ENCODE results near the gene CDK4. TPM values are rescaled to one million over a fixed set of nuclear protein-coding genes. Genes with fewer than 3 reads are reported as not detected.
A peak's percentile ranks its signal among the peaks of the same experiment; 100 is the strongest.

The CDK4 gene
- total and polyA plus RNA-seq, 2 of the 13 experiments (the other 11 are each of a cell fraction or from before 2014, with no cell fraction given), result 191 to 209 TPM

DNA sequence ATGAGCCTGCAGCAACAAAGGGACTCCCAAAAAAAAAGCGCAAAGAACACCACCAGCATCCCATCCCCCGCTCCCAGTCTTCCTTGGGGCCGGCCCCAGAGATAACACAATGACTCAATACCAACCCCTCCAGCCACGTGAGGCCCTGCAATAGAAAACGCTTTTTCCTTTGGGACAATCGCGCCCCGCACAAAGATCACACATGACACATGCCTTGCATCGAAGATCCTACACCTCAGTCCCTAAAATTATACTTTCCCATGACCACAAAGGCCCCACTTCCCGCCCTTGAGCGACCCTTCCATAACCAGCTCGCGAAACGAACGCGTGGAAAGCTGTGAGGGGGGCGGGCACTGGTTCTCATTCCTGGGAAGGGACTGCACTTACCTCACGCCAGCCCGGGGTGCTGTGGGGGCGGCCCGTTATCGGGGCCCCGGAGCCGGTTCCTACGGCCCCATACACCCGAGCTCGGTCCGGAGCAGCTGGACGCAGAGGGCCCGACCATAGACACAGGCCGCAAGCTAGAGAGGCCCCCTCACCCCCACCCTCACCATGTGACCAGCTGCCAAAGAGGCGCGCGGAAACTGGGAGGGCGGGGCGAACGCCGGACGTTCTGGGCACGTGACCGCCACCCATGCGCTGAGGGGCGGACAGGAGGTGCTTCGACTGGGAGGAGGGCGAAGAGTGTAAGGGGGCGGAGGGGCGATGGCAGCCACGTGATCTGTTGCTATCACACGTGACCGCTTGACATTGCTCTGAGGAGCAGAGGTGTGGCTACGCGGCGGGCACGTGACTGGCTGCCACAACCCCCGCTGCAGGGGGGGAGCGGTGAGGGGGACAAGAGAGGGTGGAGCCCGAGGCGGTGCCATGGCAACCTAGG, at the start of gene CDK4 (continued):
- TF ChIP-seq, protein P1, sequence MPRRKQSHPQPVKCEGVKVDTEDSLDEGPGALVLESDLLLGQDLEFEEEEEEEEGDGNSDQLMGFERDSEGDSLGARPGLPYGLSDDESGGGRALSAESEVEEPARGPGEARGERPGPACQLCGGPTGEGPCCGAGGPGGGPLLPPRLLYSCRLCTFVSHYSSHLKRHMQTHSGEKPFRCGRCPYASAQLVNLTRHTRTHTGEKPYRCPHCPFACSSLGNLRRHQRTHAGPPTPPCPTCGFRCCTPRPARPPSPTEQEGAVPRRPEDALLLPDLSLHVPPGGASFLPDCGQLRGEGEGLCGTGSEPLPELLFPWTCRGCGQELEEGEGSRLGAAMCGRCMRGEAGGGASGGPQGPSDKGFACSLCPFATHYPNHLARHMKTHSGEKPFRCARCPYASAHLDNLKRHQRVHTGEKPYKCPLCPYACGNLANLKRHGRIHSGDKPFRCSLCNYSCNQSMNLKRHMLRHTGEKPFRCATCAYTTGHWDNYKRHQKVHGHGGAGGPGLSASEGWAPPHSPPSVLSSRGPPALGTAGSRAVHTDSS (CRISPR knock-in tag; conservative IDR thresholded peaks at IDR 0.05), result no peak
- TF ChIP-seq ISX (CRISPR knock-in tag; conservative IDR thresholded peaks at IDR 0.05), result no peak
- TF ChIP-seq, protein P2, sequence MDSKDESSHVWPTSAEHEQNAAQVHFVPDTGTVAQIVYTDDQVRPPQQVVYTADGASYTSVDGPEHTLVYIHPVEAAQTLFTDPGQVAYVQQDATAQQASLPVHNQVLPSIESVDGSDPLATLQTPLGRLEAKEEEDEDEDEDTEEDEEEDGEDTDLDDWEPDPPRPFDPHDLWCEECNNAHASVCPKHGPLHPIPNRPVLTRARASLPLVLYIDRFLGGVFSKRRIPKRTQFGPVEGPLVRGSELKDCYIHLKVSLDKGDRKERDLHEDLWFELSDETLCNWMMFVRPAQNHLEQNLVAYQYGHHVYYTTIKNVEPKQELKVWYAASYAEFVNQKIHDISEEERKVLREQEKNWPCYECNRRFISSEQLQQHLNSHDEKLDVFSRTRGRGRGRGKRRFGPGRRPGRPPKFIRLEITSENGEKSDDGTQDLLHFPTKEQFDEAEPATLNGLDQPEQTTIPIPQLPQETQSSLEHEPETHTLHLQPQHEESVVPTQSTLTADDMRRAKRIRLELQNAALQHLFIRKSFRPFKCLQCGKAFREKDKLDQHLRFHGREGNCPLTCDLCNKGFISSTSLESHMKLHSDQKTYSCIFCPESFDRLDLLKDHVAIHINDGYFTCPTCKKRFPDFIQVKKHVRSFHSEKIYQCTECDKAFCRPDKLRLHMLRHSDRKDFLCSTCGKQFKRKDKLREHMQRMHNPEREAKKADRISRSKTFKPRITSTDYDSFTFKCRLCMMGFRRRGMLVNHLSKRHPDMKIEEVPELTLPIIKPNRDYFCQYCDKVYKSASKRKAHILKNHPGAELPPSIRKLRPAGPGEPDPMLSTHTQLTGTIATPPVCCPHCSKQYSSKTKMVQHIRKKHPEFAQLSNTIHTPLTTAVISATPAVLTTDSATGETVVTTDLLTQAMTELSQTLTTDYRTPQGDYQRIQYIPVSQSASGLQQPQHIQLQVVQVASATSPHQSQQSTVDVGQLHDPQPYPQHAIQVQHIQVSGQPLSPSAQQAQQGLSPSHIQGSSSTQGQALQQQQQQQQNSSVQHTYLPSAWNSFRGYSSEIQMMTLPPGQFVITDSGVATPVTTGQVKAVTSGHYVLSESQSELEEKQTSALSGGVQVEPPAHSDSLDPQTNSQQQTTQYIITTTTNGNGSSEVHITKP (CRISPR knock-in tag; IDR thresholded peaks at IDR 0.05; ENCODE audit: low read depth), result peak; percentile 71; the same call in 1 of the 2 replicates
- no peak for TF ChIP-seq SP140L (CRISPR knock-in tag; IDR thresholded peaks at IDR 0.05; ENCODE audit: borderline replicate concordance)
- TF ChIP-seq ZBTB34 (CRISPR knock-in tag; IDR thresholded peaks at IDR 0.05), result no peak; the same call in 1 of the 2 replicates
- TF ChIP-seq CCDC6 (CRISPR knock-in tag; IDR thresholded peaks at IDR 0.05), result peak; percentile 88; the same call in 1 of the 2 replicates
- peak; percentile 27 for TF ChIP-seq PHF5A (CRISPR knock-in tag; IDR thresholded peaks at IDR 0.05; ENCODE audit: low read depth, unreplicated experiment)
- peak; percentile 73; the same call in 1 of the 2 replicates for TF ChIP-seq HMGXB3 (CRISPR knock-in tag; IDR thresholded peaks at IDR 0.05; ENCODE audit: borderline replicate concordance)
- TF ChIP-seq, protein P3, sequence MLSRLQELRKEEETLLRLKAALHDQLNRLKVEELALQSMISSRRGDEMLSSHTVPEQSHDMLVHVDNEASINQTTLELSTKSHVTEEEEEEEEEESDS (CRISPR knock-in tag; IDR thresholded peaks at IDR 0.05; ENCODE audit: borderline replicate concordance), result no peak; the same call in 1 of the 2 replicates
- TF ChIP-seq, protein P4, sequence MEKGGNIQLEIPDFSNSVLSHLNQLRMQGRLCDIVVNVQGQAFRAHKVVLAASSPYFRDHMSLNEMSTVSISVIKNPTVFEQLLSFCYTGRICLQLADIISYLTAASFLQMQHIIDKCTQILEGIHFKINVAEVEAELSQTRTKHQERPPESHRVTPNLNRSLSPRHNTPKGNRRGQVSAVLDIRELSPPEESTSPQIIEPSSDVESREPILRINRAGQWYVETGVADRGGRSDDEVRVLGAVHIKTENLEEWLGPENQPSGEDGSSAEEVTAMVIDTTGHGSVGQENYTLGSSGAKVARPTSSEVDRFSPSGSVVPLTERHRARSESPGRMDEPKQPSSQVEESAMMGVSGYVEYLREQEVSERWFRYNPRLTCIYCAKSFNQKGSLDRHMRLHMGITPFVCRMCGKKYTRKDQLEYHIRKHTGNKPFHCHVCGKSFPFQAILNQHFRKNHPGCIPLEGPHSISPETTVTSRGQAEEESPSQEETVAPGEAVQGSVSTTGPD (CRISPR knock-in tag; IDR thresholded peaks at IDR 0.05), result no peak
- TF ChIP-seq IRF2 (CRISPR knock-in tag; IDR thresholded peaks at IDR 0.05), result peak; percentile 95
- TF ChIP-seq, protein P5, sequence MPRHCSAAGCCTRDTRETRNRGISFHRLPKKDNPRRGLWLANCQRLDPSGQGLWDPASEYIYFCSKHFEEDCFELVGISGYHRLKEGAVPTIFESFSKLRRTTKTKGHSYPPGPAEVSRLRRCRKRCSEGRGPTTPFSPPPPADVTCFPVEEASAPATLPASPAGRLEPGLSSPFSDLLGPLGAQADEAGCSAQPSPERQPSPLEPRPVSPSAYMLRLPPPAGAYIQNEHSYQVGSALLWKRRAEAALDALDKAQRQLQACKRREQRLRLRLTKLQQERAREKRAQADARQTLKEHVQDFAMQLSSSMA (CRISPR knock-in tag; IDR thresholded peaks at IDR 0.05), result peak; percentile 92
- TF ChIP-seq NRL (CRISPR knock-in tag; IDR thresholded peaks at IDR 0.05; ENCODE audit: borderline replicate concordance), result peak; percentile 21; the same call in 1 of the 2 replicates
